GM12891 (cell line): Measurements from ENCODE around the gene TMEM38A.
"Not testable (repeated sequence)": the region's sequence is repeated elsewhere in the genome, so short reads cannot be mapped to it uniquely, and the experiment has no call there.

Experiments
- DNase-seq: peaks from one replicate; pipeline ENCODE4 v3.0.0; 2011; ENCODE audit warnings: low spot score; ENCODE audit not compliant: insufficient read length
- FAIRE-seq: peaks from 2 replicates; lab custom pipeline; 2011; peaks lifted over from hg19 to GRCh38; lab: Jason Lieb, UNC
- PAX5 ChIP-seq: IDR thresholded peaks from 2 replicates; pipeline ENCODE4 v1.6.1; 2011; ENCODE audit warnings: low read length, moderate library complexity, mild to moderate bottlenecking; ENCODE audit not compliant: insufficient read depth, severe bottlenecking
- POLR2A ChIP-seq: IDR thresholded peaks from 2 replicates; pipeline ENCODE4 v1.6.1; 2011; ENCODE audit warnings: low read depth, low read length, control low read depth
- POLR2AphosphoS5 ChIP-seq: IDR thresholded peaks from 2 replicates; pipeline ENCODE4 v1.6.1; 2011; ENCODE audit warnings: low read depth, low read length, control low read depth
- POU2F2 ChIP-seq: IDR thresholded peaks from 2 replicates; pipeline ENCODE4 v1.6.1; 2011; ENCODE audit warnings: low read depth, mild to moderate bottlenecking, control low read depth, low read length, moderate library complexity
- SPI1 ChIP-seq: IDR thresholded peaks from 2 replicates; pipeline ENCODE4 v1.6.1; 2011; ENCODE audit warnings: low read depth, low read length, control low read depth
- TAF1 ChIP-seq: IDR thresholded peaks from 2 replicates; pipeline ENCODE4 v1.6.1; 2011; ENCODE audit warnings: low read depth, low read length, control low read depth

TMEM38A gene

GRCh38 chr19:16698914-16699313, 38.0 kb downstream of the TMEM38A start:
- DNase-seq, result no peak
- TF ChIP-seq TAF1 (no peak), POLR2AphosphoS5 (no peak)
- no peak for FAIRE-seq

GRCh38 chr19:16702123-16702522, 41.2 kb downstream of the TMEM38A start:
- TF ChIP-seq TAF1, result no peak
- FAIRE-seq, result no peak
- DNase-seq, result no peak

DNA sequence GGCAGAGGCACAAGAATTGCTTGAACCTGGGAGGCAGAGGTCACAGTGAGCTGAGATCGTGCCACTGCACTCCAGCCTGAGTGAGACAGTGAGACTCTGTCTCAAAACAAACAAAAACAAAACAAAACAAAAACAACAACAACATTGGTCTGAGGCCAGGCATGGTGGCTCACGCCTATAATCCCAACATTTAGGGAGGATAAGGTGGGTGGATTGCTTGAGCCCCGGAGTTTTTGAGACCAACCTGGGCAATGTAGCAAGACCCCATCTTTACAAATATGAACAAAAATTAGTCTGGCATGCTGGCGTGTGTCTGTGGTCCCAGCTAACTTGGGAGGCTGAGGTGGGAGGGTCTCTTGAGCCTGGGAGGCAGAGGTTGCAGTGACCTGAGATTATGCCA, 42.7 kb downstream of the TMEM38A start:
- TF ChIP-seq POU2F2 (no peak), TAF1 (no peak), PAX5 (no peak), POLR2AphosphoS5 (no peak), POLR2A (no peak), SPI1 (no peak)
- DNase-seq (no peak), FAIRE-seq (no peak)

DNA sequence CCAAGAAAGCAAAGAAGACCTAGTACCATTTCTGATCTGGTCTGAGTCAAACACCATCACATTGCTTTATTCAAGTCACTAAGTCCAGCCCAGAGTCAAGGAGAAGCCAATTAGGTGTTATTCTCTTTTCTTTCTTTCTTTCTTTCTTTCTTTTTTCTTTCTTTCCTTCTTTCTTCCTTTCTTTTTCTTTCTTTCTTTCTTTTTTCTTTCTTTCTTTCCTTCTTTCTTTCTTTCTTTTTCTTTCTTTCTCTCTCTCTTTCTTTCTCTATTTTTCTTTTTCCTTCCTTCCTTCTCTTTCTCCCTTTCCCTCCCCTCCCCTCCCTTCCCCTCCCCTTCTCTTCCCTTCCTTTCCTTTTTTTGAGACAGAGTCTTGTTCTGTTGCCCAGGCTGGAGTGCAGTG, 49.9 kb downstream of the TMEM38A start:
- not testable (repeated sequence) for DNase-seq, FAIRE-seq

DNA sequence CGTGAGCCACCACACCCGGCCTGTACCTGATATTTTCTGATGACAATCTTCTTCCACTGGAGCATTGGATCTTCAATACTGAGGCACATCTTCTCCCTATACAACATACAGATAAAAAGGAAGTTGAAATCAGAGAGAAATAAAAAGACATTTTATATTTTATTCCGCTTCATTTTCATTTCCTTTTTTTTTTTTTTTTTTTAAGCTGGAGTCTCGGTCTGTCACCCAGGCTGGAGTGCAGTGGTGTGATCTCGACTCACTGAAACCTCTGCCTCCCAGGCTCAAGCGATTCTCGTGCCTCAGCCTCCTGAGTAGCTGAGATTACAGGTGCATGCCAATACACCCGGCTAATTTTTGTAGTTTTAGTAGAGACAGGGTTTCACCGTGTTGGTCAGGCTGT, 51.4 kb downstream of the TMEM38A start:
- DNase-seq, FAIRE-seq: not testable (repeated sequence)

GRCh38 chr19:16714702-16715287, 53.9 kb downstream of the TMEM38A start:
- no peak for TF ChIP-seq POLR2A
- TF ChIP-seq TAF1, result no peak
- DNase-seq (no peak), FAIRE-seq (peak; percentile 64)

DNA sequence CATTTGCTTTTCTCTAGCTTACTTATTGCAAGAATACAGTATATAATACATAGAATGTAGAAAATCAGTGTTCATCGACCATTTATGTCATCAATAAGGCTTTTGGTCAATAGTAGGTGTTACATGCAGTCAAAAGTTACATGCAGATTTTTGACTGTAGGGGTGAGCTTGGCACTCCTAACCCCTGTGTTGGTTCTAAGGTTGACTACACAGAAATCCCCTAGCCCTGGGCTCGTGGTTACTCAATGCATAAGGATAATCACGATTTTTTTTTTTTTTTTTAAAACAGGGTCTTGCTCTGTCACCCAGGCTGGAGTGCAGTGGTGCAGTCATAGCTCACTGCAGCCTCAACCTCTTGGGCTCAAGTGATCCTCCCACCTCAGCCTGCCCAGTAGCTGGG, 54.7 kb downstream of the TMEM38A start:
- DNase-seq (no peak), FAIRE-seq (no peak)
- TF ChIP-seq TAF1 (no peak), POU2F2 (no peak), SPI1 (no peak), POLR2A (no peak), PAX5 (no peak), POLR2AphosphoS5 (no peak)

GRCh38 chr19:16721051-16721450, 60.1 kb downstream of the TMEM38A start:
- no peak for TF ChIP-seq TAF1
- TF ChIP-seq SPI1, result no peak
- TF ChIP-seq POU2F2, result no peak
- TF ChIP-seq POLR2AphosphoS5, result no peak
- TF ChIP-seq POLR2A, result no peak
- no peak for TF ChIP-seq PAX5
- no peak for FAIRE-seq

GRCh38 chr19:16722591-16722990, 61.7 kb downstream of the TMEM38A start:
- DNase-seq, result no peak
- TF ChIP-seq SPI1 (no peak), POU2F2 (no peak), POLR2A (no peak), TAF1 (no peak), POLR2AphosphoS5 (no peak), PAX5 (no peak)
- FAIRE-seq, result no peak

More at GRCh38 chr19:16721051-16721450, 60.1 kb downstream of the TMEM38A start:
- DNase-seq, result no peak

DNA sequence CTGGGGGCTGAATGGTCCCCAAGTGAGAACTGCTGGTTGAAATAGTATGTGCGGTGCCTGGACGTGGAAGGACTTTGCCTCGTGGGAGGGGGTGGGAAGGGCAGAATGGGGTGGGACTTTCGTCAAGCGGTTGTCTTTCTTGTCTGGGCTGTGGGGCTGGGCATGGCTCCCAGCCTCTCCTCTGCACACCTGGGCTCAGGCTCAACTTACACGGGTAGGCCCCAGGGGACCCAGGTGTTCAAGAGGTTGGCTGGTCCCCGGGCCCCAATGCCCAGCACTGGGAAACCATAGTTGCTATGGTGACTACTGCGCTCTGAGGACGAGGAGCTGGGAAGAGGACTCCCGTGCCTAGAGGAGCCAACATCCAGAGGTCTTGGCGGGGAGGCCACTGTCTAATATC, 66.0 kb downstream of the TMEM38A start:
- TF ChIP-seq POLR2AphosphoS5 (no peak), POLR2A (no peak), TAF1 (no peak), PAX5 (no peak), SPI1 (no peak), POU2F2 (no peak)
- DNase-seq, result no peak
- no peak for FAIRE-seq

DNA sequence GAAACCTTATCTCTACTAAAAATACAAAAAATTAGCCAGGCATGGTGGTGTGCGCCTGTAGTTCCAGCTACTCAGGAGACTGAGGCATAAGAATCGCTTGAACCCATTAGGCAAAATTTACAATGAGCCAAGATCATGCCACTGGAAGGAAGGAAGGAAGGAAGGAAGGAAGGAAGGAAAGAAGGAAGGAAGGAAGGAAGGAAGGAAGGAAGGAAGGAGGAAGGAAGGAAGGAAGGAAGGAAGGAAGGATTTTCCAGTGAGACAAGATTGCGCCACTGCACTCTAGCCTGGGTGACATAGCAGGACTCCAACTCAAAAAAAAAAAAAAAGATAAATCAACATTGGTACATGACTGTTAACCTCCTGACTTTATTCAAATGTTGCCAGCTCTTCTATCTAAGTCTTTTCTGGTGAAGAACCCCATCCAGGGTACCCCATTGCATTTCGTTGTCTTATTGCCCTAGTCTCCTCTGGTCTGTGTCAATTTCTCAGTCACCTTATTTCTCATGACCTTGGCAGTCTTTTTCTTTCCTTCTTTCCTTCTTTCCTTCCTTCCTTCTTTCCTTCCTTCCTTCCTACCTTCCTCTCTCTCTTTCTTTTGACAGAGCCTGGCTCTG, 74.8 kb downstream of the TMEM38A start:
- not testable (repeated sequence) for FAIRE-seq

More for the DNA sequence above, 74.8 kb downstream of the TMEM38A start:
- DNase-seq, result not testable (repeated sequence)
